Measurements from ENCODE around the gene CSHL1.
"Not testable (repeated sequence)": the region's sequence is repeated elsewhere in the genome, so short reads cannot be mapped to it uniquely, and the experiment has no call there.

Gene CSHL1

DNA sequence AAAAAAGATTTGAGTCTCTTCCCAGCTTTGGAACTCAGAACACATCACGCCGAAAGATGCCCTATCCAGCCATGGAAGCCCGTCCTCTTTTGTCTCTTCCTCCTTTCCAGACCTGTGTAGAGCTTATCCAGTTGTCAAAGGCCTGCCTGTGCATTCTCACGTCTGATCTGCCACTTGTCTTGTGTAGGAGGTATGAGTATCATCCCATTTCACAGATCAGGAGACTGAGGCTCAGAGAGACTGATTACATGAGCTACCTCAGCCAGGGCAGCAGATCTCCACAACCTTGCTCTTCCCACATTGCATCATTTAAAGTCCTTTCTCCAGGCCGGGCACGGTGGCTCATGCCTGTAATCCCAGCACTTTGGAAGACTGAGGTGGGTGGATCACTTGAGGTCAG is 36.4 kb downstream of the CSHL1 start:
- H3K4me3 Mint-ChIP-seq; DNase-seq (ENCODE audit: low spot score in 2 of 2); H3K9me3 Mint-ChIP-seq; ATAC-seq (ENCODE audit: low read depth); H3K27me3 Mint-ChIP-seq; H3K36me3 Mint-ChIP-seq; H3K27ac Mint-ChIP-seq: not testable (repeated sequence)
- H3K4me1 Mint-ChIP-seq: peaks cover 15% of the 10 kb centered on the region

DNA sequence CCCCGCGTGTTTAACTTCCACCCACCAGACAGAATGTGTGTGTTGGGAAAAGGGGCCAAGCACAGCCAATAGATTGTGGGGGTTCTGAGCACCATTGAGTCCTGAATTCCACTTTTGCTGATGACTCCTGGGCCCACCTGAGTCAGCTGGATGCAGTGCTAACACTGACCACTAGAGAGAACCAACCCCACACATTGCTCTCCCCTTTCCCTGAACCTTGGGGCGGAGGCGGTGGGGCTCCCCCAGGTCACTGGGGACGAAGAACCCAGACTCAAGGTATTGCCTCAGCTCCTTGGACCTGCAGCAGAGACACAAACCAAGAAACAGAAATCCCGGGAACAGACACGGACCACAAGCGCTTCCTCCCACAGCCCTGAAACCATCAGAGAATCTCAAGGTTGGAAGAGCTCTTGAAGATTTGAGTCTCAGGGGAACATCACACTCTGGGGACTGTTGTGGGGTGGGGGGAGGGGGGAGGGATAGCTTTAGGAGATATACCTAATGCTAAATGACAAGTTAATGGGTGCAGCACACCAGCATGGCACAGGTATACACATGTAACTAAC is 36.9 kb downstream of the CSHL1 start:
- peak; percentile 54 for ATAC-seq (ENCODE audit: low read depth)
- H3K36me3 Mint-ChIP-seq; H3K27me3 Mint-ChIP-seq; H3K9me3 Mint-ChIP-seq; H3K27ac Mint-ChIP-seq; H3K4me3 Mint-ChIP-seq; DNase-seq (ENCODE audit: low spot score in 2 of 2): not testable (repeated sequence)
- H3K4me1 Mint-ChIP-seq: peaks cover 15% of the 10 kb centered on the region

DNA sequence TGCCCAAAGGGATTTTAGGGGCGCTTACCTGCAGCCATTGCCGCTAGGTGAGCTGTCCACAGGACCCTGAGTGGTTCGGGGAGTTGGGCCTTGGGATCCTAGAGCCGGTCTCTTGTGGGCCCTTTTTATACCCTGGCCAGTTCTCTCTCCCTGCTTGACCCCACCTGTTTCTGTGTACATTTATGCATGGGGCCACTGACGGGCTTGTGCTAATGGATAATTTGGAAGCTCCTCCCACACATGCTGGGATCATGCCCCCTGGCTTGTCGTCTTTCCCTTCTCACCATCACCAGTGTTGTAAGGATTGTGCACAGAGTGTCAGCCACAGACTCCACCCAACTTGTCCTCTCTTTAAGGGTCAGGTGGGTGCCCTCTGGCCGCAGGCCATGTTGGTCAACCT is 37.5 kb downstream of the CSHL1 start, which contains the start of gene CSH2:
Gene CSH2, minus strand, starts transcription at position 101 of the 400 bp plus-strand sequence. Its CDS starts 63 bp downstream, at position 38.
- H3K27me3 Mint-ChIP-seq; H3K4me3 Mint-ChIP-seq; H3K9me3 Mint-ChIP-seq; H3K36me3 Mint-ChIP-seq; ATAC-seq (ENCODE audit: low read depth); DNase-seq (ENCODE audit: low spot score in 2 of 2); H3K27ac Mint-ChIP-seq: not testable (repeated sequence)
- peaks cover 10% of the 10 kb centered on the region for H3K4me1 Mint-ChIP-seq

DNA sequence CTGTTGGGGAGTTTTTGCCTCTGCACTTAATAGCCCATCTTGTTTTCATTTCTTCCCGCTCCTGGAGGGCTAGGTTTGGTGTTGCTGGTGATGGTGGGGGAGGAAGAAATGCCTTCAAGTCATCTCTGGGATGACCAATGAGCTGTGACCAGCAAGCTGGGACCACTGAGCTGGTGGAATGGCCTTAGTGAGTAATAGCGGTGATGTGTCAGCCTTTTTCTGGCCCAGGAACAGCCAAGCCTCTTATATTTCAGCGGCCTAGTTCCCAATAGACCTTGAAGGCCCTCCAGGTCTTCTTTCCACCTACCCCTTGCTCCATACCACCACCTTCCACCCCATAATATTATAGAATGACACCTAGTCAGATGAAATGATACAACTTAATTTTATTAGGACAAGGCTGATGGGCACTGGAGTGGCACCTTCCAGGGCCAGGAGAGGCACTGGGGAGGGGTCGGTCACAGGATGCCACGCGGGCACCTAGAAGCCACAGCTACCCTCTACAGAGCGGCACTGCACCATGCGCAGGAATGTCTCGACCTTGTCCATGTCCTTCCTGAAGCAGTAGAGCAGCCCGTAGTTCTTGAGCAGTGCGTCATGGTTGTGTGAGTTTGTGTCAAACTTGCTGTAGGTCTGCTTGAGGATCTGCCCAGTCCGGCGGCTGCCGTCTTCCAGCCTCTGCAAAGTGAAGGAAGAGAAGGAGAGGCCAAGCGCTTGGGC is 39.3 kb downstream of the CSHL1 start:
- not testable (repeated sequence) for H3K9me3 Mint-ChIP-seq; ATAC-seq (ENCODE audit: low read depth); H3K4me1 Mint-ChIP-seq; H3K36me3 Mint-ChIP-seq; H3K4me3 Mint-ChIP-seq; H3K27ac Mint-ChIP-seq; DNase-seq (ENCODE audit: low spot score in 2 of 2); H3K27me3 Mint-ChIP-seq

DNA sequence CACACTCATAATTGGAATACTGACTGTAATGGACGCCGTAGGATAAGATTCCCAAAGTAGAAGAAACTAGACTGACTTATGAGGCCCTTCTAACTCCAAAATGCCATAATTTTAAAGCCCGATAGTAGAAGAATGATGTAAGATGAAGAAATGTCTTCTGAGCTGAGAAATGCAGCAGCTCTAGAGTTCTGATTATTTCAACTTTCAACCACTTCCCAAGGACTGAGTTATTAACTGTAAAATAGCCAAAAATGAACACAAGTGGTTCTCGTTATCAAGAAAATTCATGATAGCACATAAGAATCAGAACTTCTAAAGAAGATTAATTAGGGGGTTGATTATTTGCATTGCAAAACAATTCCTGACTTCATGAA is 40.8 kb downstream of the CSHL1 start:
- not testable (repeated sequence) for DNase-seq (ENCODE audit: low spot score in 2 of 2); ATAC-seq (ENCODE audit: low read depth); H3K9me3 Mint-ChIP-seq; H3K36me3 Mint-ChIP-seq; H3K4me3 Mint-ChIP-seq; H3K27me3 Mint-ChIP-seq; H3K4me1 Mint-ChIP-seq; H3K27ac Mint-ChIP-seq

DNA sequence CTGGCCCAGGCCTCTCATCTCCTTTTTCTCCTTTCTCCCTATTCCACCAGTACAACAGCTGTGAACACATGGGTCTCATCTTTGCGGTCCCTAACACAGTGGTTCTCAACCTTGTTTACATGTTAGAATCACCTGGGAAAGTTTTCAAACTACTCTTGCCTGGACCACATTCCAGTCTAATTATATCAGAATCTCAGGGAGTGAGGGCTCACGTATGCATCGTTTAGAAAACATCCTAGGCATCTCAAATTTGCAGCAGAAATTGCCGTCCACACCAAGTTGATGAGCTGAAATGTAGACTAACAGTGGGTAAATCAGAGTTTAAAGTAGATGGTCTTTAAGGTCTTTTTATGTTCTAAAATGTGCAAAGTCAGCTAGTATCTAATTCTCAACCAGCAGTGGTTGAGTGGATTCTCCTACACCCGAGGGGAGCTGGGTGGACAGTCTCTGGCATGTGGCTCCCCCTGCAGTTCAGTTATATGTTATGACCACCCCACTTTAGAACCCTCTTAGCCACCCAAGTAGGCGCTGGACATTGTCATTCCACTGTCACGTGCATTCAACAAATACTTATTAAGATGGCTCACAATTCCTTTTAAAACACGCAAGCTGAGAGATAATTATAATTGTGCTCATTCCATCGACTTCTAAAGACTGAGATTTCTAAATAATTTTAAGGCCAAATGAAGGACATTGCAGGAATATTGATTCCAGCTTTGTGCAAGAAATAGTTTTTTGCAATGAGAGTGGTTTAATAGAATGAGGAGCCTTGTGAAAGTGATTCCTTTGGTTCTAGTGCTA is 41.4 kb downstream of the CSHL1 start:
- not testable (repeated sequence) for DNase-seq (ENCODE audit: low spot score in 2 of 2); H3K27ac Mint-ChIP-seq; H3K36me3 Mint-ChIP-seq; H3K4me3 Mint-ChIP-seq; H3K27me3 Mint-ChIP-seq; ATAC-seq (ENCODE audit: low read depth); H3K9me3 Mint-ChIP-seq; H3K4me1 Mint-ChIP-seq

DNA sequence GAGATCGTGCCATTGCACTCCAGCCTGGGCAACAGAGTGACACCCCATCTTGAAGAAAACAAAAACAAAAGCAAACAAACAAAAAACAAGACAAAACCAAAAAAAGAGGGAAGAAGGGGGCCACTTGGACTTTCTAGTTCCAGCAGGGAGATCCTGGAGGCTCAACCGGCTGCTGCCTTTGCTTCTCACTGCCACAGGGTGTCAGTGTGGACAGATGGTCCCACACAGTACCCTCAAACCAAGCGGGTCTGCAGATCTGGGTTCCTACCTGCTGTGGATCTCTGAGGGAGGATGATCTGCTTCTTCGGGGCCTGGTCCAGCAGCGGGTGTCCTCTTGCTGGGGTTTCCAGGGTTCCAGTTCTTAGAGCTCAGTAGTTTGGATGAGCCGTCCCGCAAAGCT is 44.4 kb downstream of the CSHL1 start:
- H3K36me3 Mint-ChIP-seq; ATAC-seq (ENCODE audit: low read depth); H3K9me3 Mint-ChIP-seq; H3K4me1 Mint-ChIP-seq; DNase-seq (ENCODE audit: low spot score in 2 of 2); H3K27me3 Mint-ChIP-seq; H3K27ac Mint-ChIP-seq; H3K4me3 Mint-ChIP-seq: not testable (repeated sequence)
